ENCODE data around the gene HSPB3.
"Not testable (repeated sequence)": the region's sequence is repeated elsewhere in the genome, so short reads cannot be mapped to it uniquely, and the experiment has no call there.

HSPB3 gene

DNA sequence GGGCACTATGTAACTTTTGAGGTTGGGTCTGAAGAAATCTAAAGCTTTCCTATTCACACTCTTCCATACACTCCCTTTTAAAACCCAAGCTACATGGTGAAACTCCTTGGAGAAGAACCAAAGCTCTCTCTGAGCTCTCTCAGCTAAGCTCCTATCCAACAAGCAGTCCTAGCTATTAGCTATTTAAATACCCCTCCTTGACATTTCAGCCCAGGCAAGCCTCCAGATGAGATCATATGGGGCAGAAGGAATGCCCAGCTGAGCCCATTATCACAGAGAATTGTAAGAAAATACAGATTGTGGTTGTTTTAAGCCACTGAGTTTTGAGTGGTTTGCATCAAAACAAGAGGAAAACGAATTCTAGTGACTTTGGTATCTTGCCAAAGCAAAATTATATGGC lies 15.2 kb downstream of the HSPB3 start:
- CTCF ChIA-PET: interaction anchor here (0.7 to 6.4 kb wide), 8 partner anchors 10 to 424 kb away, joined by 3 to 55 read pairs (median 4); no protein-coding TSS in a partner anchor
- peak overlapping the region; percentile 28 for H3K4me3 ChIP-seq (ENCODE audit: low read depth, low read length)
- DNase-seq (ENCODE audit: low read depth, low spot score): peak; percentile 59
- POLR2A ChIA-PET: interaction anchor here (1.1 kb wide), 1 partner anchor 159 kb away, joined by 5 read pairs; no protein-coding TSS in a partner anchor
- TF ChIP-seq, protein P1, sequence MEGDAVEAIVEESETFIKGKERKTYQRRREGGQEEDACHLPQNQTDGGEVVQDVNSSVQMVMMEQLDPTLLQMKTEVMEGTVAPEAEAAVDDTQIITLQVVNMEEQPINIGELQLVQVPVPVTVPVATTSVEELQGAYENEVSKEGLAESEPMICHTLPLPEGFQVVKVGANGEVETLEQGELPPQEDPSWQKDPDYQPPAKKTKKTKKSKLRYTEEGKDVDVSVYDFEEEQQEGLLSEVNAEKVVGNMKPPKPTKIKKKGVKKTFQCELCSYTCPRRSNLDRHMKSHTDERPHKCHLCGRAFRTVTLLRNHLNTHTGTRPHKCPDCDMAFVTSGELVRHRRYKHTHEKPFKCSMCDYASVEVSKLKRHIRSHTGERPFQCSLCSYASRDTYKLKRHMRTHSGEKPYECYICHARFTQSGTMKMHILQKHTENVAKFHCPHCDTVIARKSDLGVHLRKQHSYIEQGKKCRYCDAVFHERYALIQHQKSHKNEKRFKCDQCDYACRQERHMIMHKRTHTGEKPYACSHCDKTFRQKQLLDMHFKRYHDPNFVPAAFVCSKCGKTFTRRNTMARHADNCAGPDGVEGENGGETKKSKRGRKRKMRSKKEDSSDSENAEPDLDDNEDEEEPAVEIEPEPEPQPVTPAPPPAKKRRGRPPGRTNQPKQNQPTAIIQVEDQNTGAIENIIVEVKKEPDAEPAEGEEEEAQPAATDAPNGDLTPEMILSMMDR (IDR thresholded peaks at IDR 0.05; ENCODE audit: insufficient read depth, low read length, missing control alignments): no peak

DNA sequence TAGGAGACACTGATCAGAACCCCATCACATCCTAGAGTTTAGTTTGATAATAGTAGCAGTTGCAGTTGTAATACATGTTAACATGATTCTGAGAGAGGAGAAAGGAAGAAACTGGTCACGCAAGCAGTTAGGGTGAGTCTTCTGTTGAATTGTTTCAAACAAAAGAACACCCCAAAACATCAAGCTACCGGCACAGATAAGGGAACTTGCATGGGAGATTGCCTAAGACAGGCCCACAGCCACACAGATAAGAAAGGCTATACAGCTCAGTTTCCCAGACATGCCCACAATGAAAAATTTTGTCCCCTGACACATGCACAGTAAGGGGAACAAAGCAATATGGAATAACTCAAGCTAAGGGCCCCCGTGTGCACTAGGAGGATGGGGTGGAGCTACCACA lies 15.9 kb downstream of the HSPB3 start:
- H3K4me3 ChIP-seq (ENCODE audit: low read depth, low read length): no peak overlapping the region
- DNase-seq (ENCODE audit: low read depth, low spot score): no peak
- POLR2A ChIA-PET: no interaction called here
- CTCF ChIA-PET: interaction anchor here (0.7 to 6.4 kb wide), 8 partner anchors 11 to 424 kb away, joined by 3 to 55 read pairs (median 4); no protein-coding TSS in a partner anchor
- TF ChIP-seq, protein P1 (IDR thresholded peaks at IDR 0.05; ENCODE audit: insufficient read depth, low read length, missing control alignments): no peak

DNA sequence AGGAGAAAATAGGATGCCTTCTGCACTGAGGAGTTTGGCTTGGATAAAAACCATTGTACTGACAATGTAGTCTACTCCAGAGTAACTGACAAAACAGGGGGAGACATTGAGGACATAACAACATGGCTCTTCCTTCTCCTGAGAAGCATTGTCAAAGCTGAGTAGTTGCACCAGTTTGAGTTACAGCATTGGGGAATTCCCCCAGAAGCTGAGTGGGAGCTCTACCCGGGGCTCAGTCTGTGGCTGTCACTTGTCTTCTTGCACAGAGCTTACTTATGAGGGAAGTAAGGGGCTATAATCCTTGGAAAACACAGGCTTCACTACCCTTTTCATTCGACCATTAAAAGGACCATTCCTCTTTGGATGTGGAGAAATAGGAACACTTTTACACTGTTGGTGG lies 21.2 kb downstream of the HSPB3 start:
- TF ChIP-seq, protein P1 (IDR thresholded peaks at IDR 0.05; ENCODE audit: insufficient read depth, low read length, missing control alignments): no peak
- H3K4me3 ChIP-seq (ENCODE audit: low read depth, low read length): no peak overlapping the region
- CTCF ChIA-PET: interaction anchor here (1.0 kb wide), 1 partner anchor 33 kb away, joined by 4 read pairs; no protein-coding TSS in a partner anchor
- no peak for DNase-seq (ENCODE audit: low read depth, low spot score)
- POLR2A ChIA-PET: no interaction called here

DNA sequence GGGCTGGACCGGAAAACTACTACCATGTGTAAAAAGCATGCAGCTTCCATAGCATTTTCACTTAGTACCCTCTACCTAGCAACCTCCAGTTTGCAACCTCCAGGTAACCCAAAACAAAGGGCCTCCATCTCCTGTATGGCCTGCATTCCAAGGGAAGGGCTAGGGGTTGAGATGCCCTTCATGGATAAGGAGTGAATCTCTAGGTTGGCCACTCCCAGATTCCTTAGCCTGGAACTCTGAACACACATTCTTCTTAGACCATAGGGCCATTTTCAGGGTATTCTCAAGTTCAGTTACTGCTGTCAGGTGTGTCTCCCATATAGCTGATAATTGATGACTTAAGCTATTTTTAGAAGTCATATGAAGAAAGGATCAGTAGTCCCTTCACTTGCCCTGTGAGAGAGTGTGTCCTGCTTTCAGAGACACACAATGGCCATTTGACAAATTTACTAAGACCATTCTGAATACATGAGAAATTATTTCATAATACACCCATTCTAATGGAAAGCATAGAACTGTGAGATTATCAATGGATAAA lies 22.5 kb downstream of the HSPB3 start:
- no peak for DNase-seq (ENCODE audit: low read depth, low spot score)
- H3K4me3 ChIP-seq (ENCODE audit: low read depth, low read length): no peak overlapping the region
- POLR2A ChIA-PET: no interaction called here
- TF ChIP-seq, protein P1 (IDR thresholded peaks at IDR 0.05; ENCODE audit: insufficient read depth, low read length, missing control alignments): no peak
- CTCF ChIA-PET: interaction anchor here (1.5 to 5.2 kb wide), 2 partner anchors 11 to 14 kb away, joined by 3 to 43 read pairs; no protein-coding TSS in a partner anchor

DNA sequence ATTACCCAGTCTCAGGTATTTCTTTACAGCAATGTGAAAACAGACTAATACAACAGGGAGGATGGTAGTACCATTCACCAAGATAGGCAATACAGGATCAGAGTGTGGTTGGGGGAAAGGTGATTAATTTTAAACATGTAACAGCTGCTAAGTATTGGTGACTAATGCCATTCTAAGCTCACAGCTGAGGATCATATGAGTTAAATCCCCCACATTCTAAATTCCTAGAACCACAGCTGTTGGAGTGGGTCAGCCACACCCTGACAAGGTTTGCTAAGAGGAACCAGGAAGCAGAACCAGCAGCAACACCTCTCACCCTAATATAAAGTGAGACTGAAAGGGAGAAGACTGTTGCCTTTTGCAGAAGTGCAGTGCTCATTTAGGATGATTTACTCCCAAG lies 24.8 kb downstream of the HSPB3 start:
- no peak overlapping the region for H3K4me3 ChIP-seq (ENCODE audit: low read depth, low read length)
- TF ChIP-seq, protein P1 (IDR thresholded peaks at IDR 0.05; ENCODE audit: insufficient read depth, low read length, missing control alignments): no peak
- DNase-seq (ENCODE audit: low read depth, low spot score): no peak
- POLR2A ChIA-PET: no interaction called here
- CTCF ChIA-PET: interaction anchor here (1.1 to 5.2 kb wide), 6 partner anchors 9 to 386 kb away, joined by 3 to 43 read pairs (median 6); no protein-coding TSS in a partner anchor

DNA sequence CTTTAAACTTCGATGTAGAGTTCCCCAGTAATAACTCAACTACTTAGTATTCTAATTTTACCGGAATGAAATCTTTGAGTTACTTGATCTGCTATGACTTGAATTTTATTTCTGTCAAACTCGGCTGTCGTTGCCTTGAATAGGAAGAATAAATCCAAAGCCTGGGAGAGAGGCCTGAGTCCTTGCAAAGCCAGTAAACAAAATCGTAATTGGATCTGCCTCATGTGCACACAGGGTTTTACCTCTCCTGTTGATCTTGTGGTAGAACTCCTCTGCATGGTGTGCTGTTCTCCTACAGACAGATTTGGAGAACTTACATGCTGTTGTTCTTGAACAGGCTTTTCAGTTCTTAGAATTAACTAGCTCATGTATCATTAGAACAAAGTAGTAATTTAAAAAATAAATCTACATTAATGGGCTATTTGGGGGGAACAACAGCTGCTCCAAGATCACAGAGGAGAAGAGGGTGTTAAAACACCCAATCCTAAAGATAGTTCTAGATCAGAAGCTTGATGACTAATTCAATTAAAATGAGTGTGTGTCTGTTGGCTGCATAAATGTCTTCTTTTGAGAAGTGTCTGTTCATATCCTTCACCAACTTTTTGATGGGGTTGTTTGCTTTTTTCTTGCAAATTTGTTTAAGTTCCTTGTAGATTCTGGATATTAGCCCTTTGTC lies 28.9 kb downstream of the HSPB3 start:
- POLR2A ChIA-PET: no interaction called here
- DNase-seq (ENCODE audit: low read depth, low spot score): no peak
- TF ChIP-seq, protein P1 (IDR thresholded peaks at IDR 0.05; ENCODE audit: insufficient read depth, low read length, missing control alignments): no peak

DNA sequence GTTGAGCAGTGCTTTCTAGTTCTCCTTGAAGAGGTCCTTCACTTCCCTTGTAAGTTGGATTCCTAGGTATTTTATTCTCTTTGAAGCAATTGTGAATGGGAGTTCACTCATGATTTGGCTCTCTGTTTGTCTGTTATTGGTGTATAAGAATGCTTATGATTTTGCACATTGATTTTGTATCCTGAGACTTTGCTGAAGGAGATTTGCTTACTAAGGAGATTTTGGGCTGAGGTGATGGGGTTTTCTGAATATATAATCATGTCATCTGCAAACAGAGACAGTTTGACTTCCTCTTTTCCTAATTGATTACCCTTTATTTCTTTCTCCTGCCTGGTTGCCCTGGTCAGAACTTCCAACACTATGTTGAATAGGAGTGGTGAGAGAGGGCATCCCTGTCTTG lies 30.2 kb downstream of the HSPB3 start:
- H3K4me3 ChIP-seq (ENCODE audit: low read depth, low read length); DNase-seq (ENCODE audit: low read depth, low spot score); POLR2A ChIA-PET: not testable (repeated sequence)
- CTCF ChIA-PET: interaction anchor here (2.9 kb wide), 1 partner anchor 242 kb away, joined by 20 read pairs; no protein-coding TSS in a partner anchor

More for the DNA sequence above, 28.9 kb downstream of the HSPB3 start:
- CTCF ChIA-PET: interaction anchor here (0.8 to 2.9 kb wide), 5 partner anchors 12 to 241 kb away, joined by 3 to 20 read pairs (median 4); no protein-coding TSS in a partner anchor
- H3K4me3 ChIP-seq (ENCODE audit: low read depth, low read length): no peak overlapping the region

DNA sequence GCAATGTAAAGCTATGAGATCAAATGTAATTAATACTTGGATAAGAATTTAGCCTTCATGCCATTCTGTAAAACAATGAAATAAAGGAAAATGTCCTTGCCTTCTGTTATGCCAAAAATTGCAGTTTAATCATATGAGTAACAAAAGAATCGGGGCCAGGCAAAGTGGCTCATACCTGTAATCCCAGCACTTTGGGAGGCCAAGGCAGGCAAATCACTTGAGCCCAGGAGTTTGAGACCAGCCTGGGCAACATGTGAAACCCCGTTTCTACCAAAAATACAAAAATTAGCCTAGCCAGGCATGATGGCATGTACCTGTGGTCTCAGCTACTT lies 34.1 kb downstream of the HSPB3 start:
- not testable (repeated sequence) for H3K4me3 ChIP-seq (ENCODE audit: low read depth, low read length); DNase-seq (ENCODE audit: low read depth, low spot score)
- CTCF ChIA-PET: interaction anchor here (0.6 to 9.5 kb wide), 62 partner anchors 10 to 1352 kb away, joined by 3 to 250 read pairs (median 7); partner anchors contain the start of genes ARL15, HSPB3 and SNX18
- POLR2A ChIA-PET: interaction anchor here (1.0 to 2.1 kb wide), 2 partner anchors 178 to 179 kb away, joined by 3 to 7 read pairs; partner anchors contain the start of gene ARL15
